DMS 273 (cell line): ENCODE results near the gene GLRB.
"Not testable (repeated sequence)": the region's sequence is repeated elsewhere in the genome, so short reads cannot be mapped to it uniquely, and the experiment has no call there.

Source experiments
- DNase-seq: peaks from one replicate; lab custom pipeline; 2025; ENCODE audit not compliant: unreplicated experiment; lab: John Stamatoyannopoulos, UW

GLRB gene

GRCh38 chr4:157075811-157076577, at the start of gene GLRB:
Gene GLRB (plus strand): TSS chr4:157076150. CDS start chr4:157078025, 1,875 bp downstream.
- DNase-seq: peak; percentile 67

- DNase-seq: no peak
Observed at GRCh38 chr4:157035471-157035870, 40.5 kb upstream of the GLRB start.

DNA sequence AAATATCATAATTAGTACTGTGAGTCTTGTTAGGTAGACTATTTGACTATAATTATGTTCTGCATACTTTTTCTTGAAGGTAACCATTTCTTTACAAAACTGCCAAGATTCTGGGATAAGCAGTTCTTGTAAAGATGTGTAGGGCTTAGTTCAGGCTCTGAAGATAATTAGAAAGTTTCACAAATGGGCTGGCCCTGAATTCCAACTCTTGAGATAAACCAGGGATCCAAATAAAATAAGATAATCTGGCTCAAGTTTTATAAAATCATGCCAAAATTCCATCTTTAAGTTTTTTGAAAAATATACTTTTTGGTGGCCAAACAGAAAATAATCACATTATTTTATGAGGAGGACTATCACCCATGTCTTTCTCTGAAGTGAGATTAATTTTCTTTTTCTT, 35.5 kb upstream of the GLRB start:
- no peak for DNase-seq

GRCh38 chr4:157043131-157043530, 32.8 kb upstream of the GLRB start:
- peak; percentile 12 for DNase-seq

GRCh38 chr4:157045507-157046127, 30.3 kb upstream of the GLRB start:
- DNase-seq: peak; percentile 62

GRCh38 chr4:157048248-157048647, 27.7 kb upstream of the GLRB start:
- DNase-seq: no peak

DNA sequence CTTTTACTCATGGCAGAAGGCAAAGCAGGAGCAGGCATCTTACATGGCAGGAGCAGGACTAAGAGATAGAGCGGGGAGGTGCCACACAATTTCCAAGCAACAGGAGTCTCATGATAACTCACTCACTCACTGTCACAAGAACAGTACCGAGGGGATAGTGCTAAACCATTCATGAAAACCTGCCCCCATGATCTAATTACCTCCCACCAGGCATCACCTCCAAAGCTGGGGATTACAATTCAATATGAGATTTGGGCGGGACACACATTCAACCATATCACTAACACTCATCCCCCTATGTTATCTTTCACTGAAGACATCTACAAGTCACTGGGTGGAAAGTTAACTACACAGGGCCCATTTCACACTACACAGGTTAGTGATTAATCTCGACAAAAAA, 25.4 kb upstream of the GLRB start:
- DNase-seq: no peak

DNA sequence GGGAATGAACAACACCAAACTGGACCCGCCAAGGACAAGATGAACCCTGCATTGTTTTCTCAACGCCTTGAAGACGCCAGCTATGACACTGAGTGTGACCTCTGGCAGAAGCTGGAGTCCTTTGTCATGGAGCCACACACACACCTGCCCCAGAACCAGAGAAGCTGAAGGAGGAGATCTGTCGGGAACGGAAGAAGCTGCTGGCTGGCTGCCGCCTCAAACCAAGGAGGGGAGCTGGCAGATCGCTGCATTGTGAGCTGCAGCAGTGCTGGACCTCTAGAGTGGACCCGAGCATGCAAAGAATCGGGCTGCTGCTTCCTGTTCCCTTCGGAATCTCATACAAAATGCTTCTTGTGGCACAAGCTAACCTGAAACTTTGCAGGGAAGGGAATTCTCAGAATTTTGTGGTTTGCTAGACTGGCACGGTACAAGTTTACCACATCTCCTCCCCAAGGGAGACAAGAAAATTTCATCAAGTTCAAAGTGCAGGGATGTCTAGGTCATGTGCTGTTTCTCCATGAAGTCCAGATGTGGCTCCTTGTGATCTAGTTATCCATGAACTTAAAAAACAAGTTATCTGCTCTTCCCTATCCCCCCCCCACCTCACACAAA, 23.4 kb upstream of the GLRB start:
- DNase-seq: no peak

GRCh38 chr4:157057218-157057617, 18.7 kb upstream of the GLRB start:
- DNase-seq: no peak

DNA sequence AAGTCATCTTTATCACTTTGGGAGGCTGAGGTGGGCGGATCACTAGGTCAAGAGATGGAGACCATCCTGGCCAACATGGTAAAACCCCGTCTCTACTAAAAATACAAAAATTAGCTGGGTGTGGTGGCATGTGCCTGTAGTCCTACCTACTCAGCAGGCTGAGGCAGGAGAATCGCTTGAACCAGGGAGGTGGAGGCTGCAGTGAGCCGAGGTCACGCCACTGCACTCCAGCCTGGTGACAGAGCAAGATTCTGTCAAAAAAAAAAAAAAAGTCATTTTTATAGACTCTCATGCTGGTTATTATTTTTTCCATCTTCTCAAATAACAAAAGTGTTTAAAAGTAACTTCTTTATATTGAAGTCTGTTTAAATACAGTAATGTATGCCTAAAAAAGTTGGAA, 17.1 kb upstream of the GLRB start:
- not testable (repeated sequence) for DNase-seq

- DNase-seq: no peak
Observed at GRCh38 chr4:157072002-157072401, 3.9 kb upstream of the GLRB start.

GRCh38 chr4:157075401-157075800, 549 bp upstream of the GLRB start:
- no peak for DNase-seq

DNA sequence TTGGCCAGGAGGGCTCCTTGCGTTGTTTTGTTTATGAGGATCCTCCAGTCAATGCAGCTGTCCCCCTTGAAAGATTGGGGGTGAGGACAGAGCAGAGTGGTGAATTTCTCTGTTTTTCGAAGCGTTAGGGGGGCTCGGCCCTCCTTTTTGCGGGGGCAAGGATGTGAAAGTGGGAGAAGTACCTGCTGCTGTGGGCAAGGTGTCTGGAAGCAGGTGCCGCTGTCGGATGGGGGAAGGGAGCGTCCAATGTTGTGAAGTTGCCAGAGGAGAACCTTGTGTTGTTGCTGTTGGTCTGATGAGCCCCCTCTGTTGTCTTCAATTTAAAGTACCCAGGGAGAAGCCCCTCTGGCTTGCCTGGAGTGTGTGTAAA, 613 bp downstream of the GLRB start:
- DNase-seq: peak; percentile 28

- no peak for DNase-seq
Observed at GRCh38 chr4:157079441-157079840, 3.5 kb downstream of the GLRB start.

DNA sequence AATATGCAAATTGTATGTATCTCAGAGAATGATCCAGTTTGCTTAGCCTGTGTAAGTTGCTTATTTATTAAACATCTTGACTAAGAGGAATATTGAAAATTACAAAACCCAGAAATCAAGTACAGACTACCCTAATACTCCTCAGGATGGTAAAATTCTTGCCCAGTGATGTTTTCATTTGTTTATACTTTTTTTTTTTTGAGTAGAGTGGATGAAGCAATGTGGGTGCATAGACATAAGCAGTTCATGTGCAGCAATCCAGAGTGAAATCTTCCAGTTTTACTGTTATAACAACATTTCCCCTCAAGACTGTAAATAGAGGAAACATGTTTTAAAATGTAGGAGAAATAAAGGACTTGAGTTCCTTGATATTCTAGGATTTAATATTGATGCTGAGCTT, 4.7 kb downstream of the GLRB start:
- no peak for DNase-seq

GRCh38 chr4:157095716-157096115, 19.8 kb downstream of the GLRB start:
- DNase-seq: no peak

GRCh38 chr4:157096439-157096838, 20.5 kb downstream of the GLRB start:
- no peak for DNase-seq

DNA sequence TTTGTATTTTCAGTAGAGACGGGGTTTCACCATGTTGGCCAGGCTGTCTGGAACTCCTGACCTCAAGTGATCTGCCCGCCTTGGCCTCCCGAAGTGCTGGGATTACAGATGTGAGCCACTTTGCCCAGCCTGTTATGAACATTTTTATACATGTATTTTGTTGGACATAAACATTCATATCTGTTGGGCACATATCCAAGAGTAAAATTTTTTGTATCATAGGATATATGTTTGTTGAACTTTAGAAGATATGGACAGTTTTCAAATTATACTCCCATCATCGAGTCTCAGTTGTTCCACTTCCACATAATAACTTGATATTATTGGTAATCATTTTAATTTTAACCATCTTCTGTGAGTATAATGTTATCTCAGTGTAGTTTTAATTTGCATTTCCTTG, 23.6 kb downstream of the GLRB start:
- no peak for DNase-seq

- no peak for DNase-seq
Observed at GRCh38 chr4:157104541-157104940, 28.6 kb downstream of the GLRB start.

GRCh38 chr4:157114671-157115070, 38.7 kb downstream of the GLRB start:
- DNase-seq: no peak

DNA sequence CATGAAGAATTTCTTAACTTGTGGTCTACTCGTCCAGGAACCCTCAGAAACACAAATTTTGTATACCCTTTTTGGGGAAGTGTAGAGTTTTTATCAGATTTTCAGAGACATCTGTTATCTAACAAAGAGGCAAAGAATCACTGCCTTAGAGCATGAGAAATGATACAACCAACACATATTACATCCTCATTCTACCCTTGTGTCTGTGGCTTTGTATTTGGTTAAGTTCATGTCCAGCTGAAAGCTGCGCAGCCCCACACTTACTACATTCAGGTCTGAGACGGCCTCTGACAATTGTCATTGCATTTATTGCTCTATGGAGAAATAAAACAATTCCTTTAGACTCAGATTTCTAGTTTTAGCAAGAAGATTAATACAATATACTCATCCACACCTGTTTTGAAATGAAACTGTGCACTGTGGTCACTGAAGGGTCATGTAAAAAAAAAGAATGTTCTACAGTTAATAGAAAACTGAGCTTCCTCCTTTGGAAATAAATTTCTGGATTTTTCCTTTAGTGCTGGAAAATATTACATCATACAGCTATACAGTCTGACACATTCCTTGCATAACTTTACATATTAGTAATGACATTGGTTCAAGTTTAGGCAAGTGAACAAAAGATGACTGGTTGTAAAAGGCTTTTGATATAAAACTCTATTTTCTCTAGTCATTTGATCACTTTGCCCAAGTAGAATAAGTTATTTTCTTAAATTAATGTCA, 39.8 kb downstream of the GLRB start:
- no peak for DNase-seq

- no peak for DNase-seq
Observed at GRCh38 chr4:157121401-157121800, 45.5 kb downstream of the GLRB start.
